IMR-90 (cell line): ENCODE data around the gene ADGRD1. TPM values are rescaled to one million over a fixed set of nuclear protein-coding genes. Genes with fewer than 3 reads are reported as not detected.

Experiments
- ATAC-seq: fragments of 200-7000 bp; cut with Tn5 transposase; 2 replicates; pipeline ENCODE4 v1.9.1; 2020; ENCODE audit warnings: low read depth, mild to moderate bottlenecking, moderate library complexity
- BruUV-seq: library from RNA; stranded (reverse); fragments of 400-500 nt; replicated peaks from 2 replicates; lab custom pipeline; 2021; lab: Mats Ljungman, UMichigan
- CTCF ChIA-PET: fragments of 300-600 bp; formaldehyde crosslinking; extraction: SDS; loops from one replicate; lab custom pipeline; 2021; ENCODE audit warnings: antibody characterized with exemption; lab: Yijun Ruan, JAX
- POLR2A ChIA-PET: fragments of 300-600 bp; sonication (Branson Sonifier 250); formaldehyde crosslinking; loops from one replicate; lab custom pipeline; 2022; ENCODE audit warnings: antibody characterized with exemption; ENCODE audit not compliant: unreplicated experiment; lab: Charles Lee
- DNase-seq: peaks from one replicate; pipeline ENCODE4 v3.0.0; 2013
- H2AFZ ChIP-seq: replicated peaks from 2 replicates; pipeline ENCODE3; 2013; ENCODE audit warnings: low read length, mild to moderate bottlenecking; ENCODE audit not compliant: poor library complexity
- H2AK5ac ChIP-seq: 2 replicates; pipeline ENCODE4 v1.6.1; 2013; ENCODE audit warnings: low read depth, low read length, inconsistent platforms
- H2AK9ac ChIP-seq: replicated peaks from 2 replicates; pipeline ENCODE3; 2013; ENCODE audit warnings: mild to moderate bottlenecking, low read depth, low read length, moderate library complexity; ENCODE audit not compliant: poor library complexity
- H2BK120ac ChIP-seq: 2 replicates; pipeline ENCODE4 v1.6.1; 2013; ENCODE audit warnings: low read depth, low read length, inconsistent platforms
- H2BK15ac ChIP-seq: 3 replicates; pipeline ENCODE4 v1.6.1; 2013; ENCODE audit warnings: low read depth, low read length, inconsistent platforms
- H2BK20ac ChIP-seq: 2 replicates; pipeline ENCODE4 v1.6.1; 2013; ENCODE audit warnings: low read depth, mild to moderate bottlenecking, inconsistent platforms, low read length, moderate library complexity
- H2BK5ac ChIP-seq: 2 replicates; pipeline ENCODE4 v1.6.1; 2013; ENCODE audit warnings: mild to moderate bottlenecking, low read depth, low read length, inconsistent platforms; ENCODE audit not compliant: poor library complexity, severe bottlenecking
- H3K14ac ChIP-seq: replicated peaks from 2 replicates; pipeline ENCODE4 v1.6.1; 2013; ENCODE audit warnings: low read depth, low read length, inconsistent platforms
- H3K18ac ChIP-seq: 2 replicates; pipeline ENCODE4 v1.6.1; 2013; ENCODE audit warnings: low read depth, low read length, control low read depth
- H3K23ac ChIP-seq: 2 replicates; pipeline ENCODE4 v1.6.1; 2013; ENCODE audit warnings: low read depth, low read length, inconsistent platforms
- H3K27ac ChIP-seq: 2 replicates; pipeline ENCODE4 v1.5.1; 2013; ENCODE audit warnings: mild to moderate bottlenecking, control low read depth, low read length; ENCODE audit not compliant: insufficient read depth
- H3K27me3 ChIP-seq: 2 replicates; pipeline ENCODE4 v1.6.1; 2013; ENCODE audit warnings: low read length; ENCODE audit not compliant: control insufficient read depth, insufficient read depth
- H3K36me3 ChIP-seq: 2 replicates; pipeline ENCODE4 v1.6.1; 2013; ENCODE audit warnings: low read length, mixed read lengths; ENCODE audit not compliant: control insufficient read depth, insufficient read depth
- H3K4ac ChIP-seq: 2 replicates; pipeline ENCODE4 v1.6.1; 2013; ENCODE audit warnings: low read depth, low read length, inconsistent platforms
- H3K4me1 ChIP-seq: 2 replicates; pipeline ENCODE4 v1.6.1; 2013; ENCODE audit warnings: low read length, mixed read lengths; ENCODE audit not compliant: control insufficient read depth, insufficient read depth
- H3K4me2 ChIP-seq: 2 replicates; pipeline ENCODE4 v1.6.1; 2013; ENCODE audit warnings: low read depth, mild to moderate bottlenecking, control low read depth, low read length, moderate library complexity
- H3K4me3 ChIP-seq: 2 replicates; pipeline ENCODE4 v1.5.1; 2013; ENCODE audit warnings: low read depth, mild to moderate bottlenecking, control low read depth, low read length, moderate library complexity; ENCODE audit not compliant: insufficient read depth
- H3K56ac ChIP-seq: 2 replicates; pipeline ENCODE4 v1.6.1; 2013; ENCODE audit warnings: low read length, inconsistent platforms; ENCODE audit not compliant: insufficient read depth; ENCODE audit errors: extremely low read depth
- H3K79me1 ChIP-seq, 2 experiments: 2 replicates each; pipeline ENCODE4 v1.6.1; 2013; ENCODE audit warnings: low read length in 2 of 2, inconsistent platforms in 1 of 2, low read depth in 1 of 2
- H3K9ac ChIP-seq: 2 replicates; pipeline ENCODE4 v1.6.1; 2013; ENCODE audit warnings: low read depth, low read length, control low read depth
- H3K9me1 ChIP-seq: 2 replicates; pipeline ENCODE4 v1.6.1; 2013; ENCODE audit warnings: low read length, inconsistent platforms; ENCODE audit not compliant: insufficient read depth
- H3K9me3 ChIP-seq: 2 replicates; pipeline ENCODE4 v1.6.1; 2013; ENCODE audit warnings: low read length; ENCODE audit not compliant: control insufficient read depth, insufficient read depth
- H4K20me1 ChIP-seq: 2 replicates; pipeline ENCODE4 v1.6.1; 2013; ENCODE audit warnings: low read length, inconsistent platforms; ENCODE audit not compliant: insufficient read depth
- H4K5ac ChIP-seq: 2 replicates; pipeline ENCODE4 v1.6.1; 2013; ENCODE audit warnings: mild to moderate bottlenecking, low read depth, low read length, control low read depth
- H4K8ac ChIP-seq, 2 experiments: 2 replicates each; pipeline ENCODE4 v1.6.1; 2013; ENCODE audit warnings: low read depth in 2 of 2, low read length in 2 of 2, control low read depth in 1 of 2, inconsistent platforms in 1 of 2
- H4K91ac ChIP-seq: 2 replicates; pipeline ENCODE4 v1.6.1; 2013; ENCODE audit warnings: low read depth, low read length, inconsistent platforms; ENCODE audit not compliant: insufficient read depth
- BHLHE40 ChIP-seq: fragments of 150-350 bp; IDR thresholded peaks from 2 replicates; pipeline ENCODE4 v1.6.1; 2016; ENCODE audit warnings: mild to moderate bottlenecking, low read depth, low read length
- CEBPB ChIP-seq: IDR thresholded peaks from 2 replicates; pipeline ENCODE4 v1.6.1; 2012; ENCODE audit warnings: low read depth, low read length, improper control_type of control experiment
- CHD1 ChIP-seq: IDR thresholded peaks from 2 replicates; pipeline ENCODE4 v1.6.1; 2012; ENCODE audit warnings: low read depth, low read length, improper control_type of control experiment
- FOS ChIP-seq: fragments of 150-350 bp; IDR thresholded peaks from 2 replicates; pipeline ENCODE4 v1.6.1; 2016; ENCODE audit warnings: low read depth, low read length
- MAFK ChIP-seq: IDR thresholded peaks from 2 replicates; pipeline ENCODE4 v1.6.1; 2012; ENCODE audit warnings: low read depth, low read length, improper control_type of control experiment
- MAZ ChIP-seq: IDR thresholded peaks from 2 replicates; pipeline ENCODE4 v1.6.1; 2012; ENCODE audit warnings: low read depth, mild to moderate bottlenecking, low read length, improper control_type of control experiment, moderate library complexity, borderline replicate concordance
- MXI1 ChIP-seq: IDR thresholded peaks from 2 replicates; pipeline ENCODE4 v1.6.1; 2012; ENCODE audit warnings: low read depth, mild to moderate bottlenecking, low read length, moderate library complexity, borderline replicate concordance
- NFE2L2 ChIP-seq: fragments of 150-350 bp; IDR thresholded peaks from 2 replicates; pipeline ENCODE4 v1.6.1; 2016; ENCODE audit warnings: low read depth, mild to moderate bottlenecking, low read length
- POLR2A ChIP-seq: IDR thresholded peaks from 2 replicates; pipeline ENCODE4 v1.6.1; 2012; ENCODE audit warnings: mild to moderate bottlenecking, low read depth, low read length
- RAD21 ChIP-seq: IDR thresholded peaks from 2 replicates; pipeline ENCODE4 v1.6.1; 2012; ENCODE audit warnings: low read length, improper control_type of control experiment
- RCOR1 ChIP-seq: IDR thresholded peaks from 2 replicates; pipeline ENCODE4 v1.6.1; 2012; ENCODE audit warnings: mild to moderate bottlenecking, low read length, improper control_type of control experiment; ENCODE audit not compliant: insufficient replicate concordance
- RFX5 ChIP-seq: IDR thresholded peaks from 2 replicates; pipeline ENCODE4 v1.8.0; 2012; ENCODE audit warnings: low read depth, mild to moderate bottlenecking, low read length, moderate library complexity
- SMC3 ChIP-seq: fragments of 150-350 bp; IDR thresholded peaks from 2 replicates; pipeline ENCODE4 v1.6.1; 2016; ENCODE audit warnings: low read depth, mild to moderate bottlenecking, antibody characterized with exemption, low read length, moderate library complexity
- USF2 ChIP-seq: fragments of 150-350 bp; IDR thresholded peaks from 2 replicates; pipeline ENCODE4 v1.6.1; 2017; ENCODE audit warnings: mild to moderate bottlenecking, antibody characterized with exemption, low read length, low read depth
- WGBS, 2 experiments: methylation state at CpG; one replicate each; pipeline versions ENCODE4 v1.1.5 to v1.1.7; 2013; ENCODE audit warnings: missing lambda C conversion rate in 2 of 2; ENCODE audit not compliant: insufficient read length in 1 of 2; ENCODE audit errors: extremely low coverage in 2 of 2; 5-methylcytosine and 5-hydroxymethylcytosine counted together
- dilution Hi-C: fragments of 300-500 bp; cut with HindIII; formaldehyde crosslinking; loops from one replicate; pipeline ENCODE4 v1.14.3; 2018; ENCODE audit warnings: low sequenced_read_pairs; ENCODE audit not compliant: unreplicated experiment
- in situ Hi-C: fragments of 300-500 bp; cut with MboI; formaldehyde crosslinking; loops from 3 replicates; pipeline ENCODE4 v1.14.3; 2019; ENCODE audit warnings: low sequenced_read_pairs, inconsistent platforms, mixed read lengths
- intact Hi-C: fragments of 100-400 bp; cut with micrococcal nuclease; formaldehyde crosslinking; loops from 2 replicates; pipeline ENCODE4 v1.10.0; 2022
- polyA plus RNA-seq, 3 experiments: library from polyadenylated mRNA; depleted of rRNA; stranded (reverse); fragments of >200 nt; gene quantifications; 2 replicates each; pipeline ENCODE4 v1.2.3, GENCODE V29; 2012; ENCODE audit warnings: low replicate concordance in 1 of 3
- total RNA-seq: library from RNA; depleted of rRNA; stranded (reverse); fragments of >200 nt; gene quantifications from 2 replicates; pipeline ENCODE4 v1.2.3, GENCODE V29; 2012
- TF ChIP-seq, protein P1 (sequence below): fragments of 150-350 bp; IDR thresholded peaks from 2 replicates; pipeline ENCODE4 v1.6.1; 2016; ENCODE audit warnings: low read depth, mild to moderate bottlenecking, low read length, moderate library complexity, borderline replicate concordance
- TF ChIP-seq, protein P2 (sequence below): conservative IDR thresholded peaks from 2 replicates; pipeline ENCODE4 v1.5.1; 2012; ENCODE audit warnings: mild to moderate bottlenecking, low read depth, low read length, improper control_type of control experiment

ADGRD1 gene
- total and polyA plus RNA-seq, 2 of the 4 experiments (the other 2 are of a cell fraction), result not detected

GRCh38 chr12:130972586-130972950, 18.9 kb downstream of the ADGRD1 start:
- no peak for ATAC-seq
- Histone ChIP-seq H4K5ac (no peak overlapping the region), H3K27me3 (no peaks in the 10 kb centered on the region), H3K4ac (no peak overlapping the region), H3K36me3 (no peaks in the 10 kb centered on the region), H3K14ac (no peak overlapping the region), H3K4me1 (no peaks in the 10 kb centered on the region), H2BK15ac (no peak overlapping the region), H2AK9ac (no peak overlapping the region), H2BK120ac (no peak overlapping the region), H3K23ac (no peak overlapping the region), H3K27ac (no peak overlapping the region), H3K4me3 (no peak overlapping the region), H4K91ac (no peak overlapping the region), H3K18ac (no peak overlapping the region), H4K20me1 (no peaks in the 10 kb centered on the region), H2BK5ac (no peak overlapping the region), H4K8ac (no peak overlapping the region), H3K9me1 (no peaks in the 10 kb centered on the region), H2BK20ac (no peak overlapping the region), H3K56ac (no peak overlapping the region), H3K9ac (no peak overlapping the region), H2AFZ (no peak overlapping the region), H3K4me2 (no peak overlapping the region), H3K79me1 (no peaks in the 10 kb centered on the region), H2AK5ac (no peak overlapping the region), H3K9me3 (peaks cover 21% of the 10 kb centered on the region)
- no TSS peak for BruUV-seq
- ChIA-PET POLR2A (no interaction called here), CTCF (no interaction called here)
- 57% methylated on average over 1 of the region's 9 CpGs; no CpG with 5 or more reads in 1 of the 2 experiments for WGBS, 2 experiments
- dilution Hi-C loops, result no loop called here
- TF ChIP-seq NFE2L2 (no peak), MAFK (no peak), SMC3 (no peak), USF2 (no peak), MXI1 (no peak), RFX5 (no peak), RAD21 (no peak), FOS (no peak), CEBPB (no peak), MAZ (no peak), CHD1 (no peak), POLR2A (no peak), BHLHE40 (no peak), RCOR1 (no peak)
- TF ChIP-seq, protein P1, sequence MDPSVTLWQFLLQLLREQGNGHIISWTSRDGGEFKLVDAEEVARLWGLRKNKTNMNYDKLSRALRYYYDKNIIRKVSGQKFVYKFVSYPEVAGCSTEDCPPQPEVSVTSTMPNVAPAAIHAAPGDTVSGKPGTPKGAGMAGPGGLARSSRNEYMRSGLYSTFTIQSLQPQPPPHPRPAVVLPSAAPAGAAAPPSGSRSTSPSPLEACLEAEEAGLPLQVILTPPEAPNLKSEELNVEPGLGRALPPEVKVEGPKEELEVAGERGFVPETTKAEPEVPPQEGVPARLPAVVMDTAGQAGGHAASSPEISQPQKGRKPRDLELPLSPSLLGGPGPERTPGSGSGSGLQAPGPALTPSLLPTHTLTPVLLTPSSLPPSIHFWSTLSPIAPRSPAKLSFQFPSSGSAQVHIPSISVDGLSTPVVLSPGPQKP, result no peak
- TF ChIP-seq, protein P2, sequence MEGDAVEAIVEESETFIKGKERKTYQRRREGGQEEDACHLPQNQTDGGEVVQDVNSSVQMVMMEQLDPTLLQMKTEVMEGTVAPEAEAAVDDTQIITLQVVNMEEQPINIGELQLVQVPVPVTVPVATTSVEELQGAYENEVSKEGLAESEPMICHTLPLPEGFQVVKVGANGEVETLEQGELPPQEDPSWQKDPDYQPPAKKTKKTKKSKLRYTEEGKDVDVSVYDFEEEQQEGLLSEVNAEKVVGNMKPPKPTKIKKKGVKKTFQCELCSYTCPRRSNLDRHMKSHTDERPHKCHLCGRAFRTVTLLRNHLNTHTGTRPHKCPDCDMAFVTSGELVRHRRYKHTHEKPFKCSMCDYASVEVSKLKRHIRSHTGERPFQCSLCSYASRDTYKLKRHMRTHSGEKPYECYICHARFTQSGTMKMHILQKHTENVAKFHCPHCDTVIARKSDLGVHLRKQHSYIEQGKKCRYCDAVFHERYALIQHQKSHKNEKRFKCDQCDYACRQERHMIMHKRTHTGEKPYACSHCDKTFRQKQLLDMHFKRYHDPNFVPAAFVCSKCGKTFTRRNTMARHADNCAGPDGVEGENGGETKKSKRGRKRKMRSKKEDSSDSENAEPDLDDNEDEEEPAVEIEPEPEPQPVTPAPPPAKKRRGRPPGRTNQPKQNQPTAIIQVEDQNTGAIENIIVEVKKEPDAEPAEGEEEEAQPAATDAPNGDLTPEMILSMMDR, result no peak
- intact Hi-C loops, result no loop called here
- no peak for DNase-seq
- in situ Hi-C loops, result no loop called here
